Measurements from ENCODE around the gene NFATC1.
A peak's percentile ranks its signal among the peaks of the same experiment; 100 is the strongest.

NFATC1 gene

DNA sequence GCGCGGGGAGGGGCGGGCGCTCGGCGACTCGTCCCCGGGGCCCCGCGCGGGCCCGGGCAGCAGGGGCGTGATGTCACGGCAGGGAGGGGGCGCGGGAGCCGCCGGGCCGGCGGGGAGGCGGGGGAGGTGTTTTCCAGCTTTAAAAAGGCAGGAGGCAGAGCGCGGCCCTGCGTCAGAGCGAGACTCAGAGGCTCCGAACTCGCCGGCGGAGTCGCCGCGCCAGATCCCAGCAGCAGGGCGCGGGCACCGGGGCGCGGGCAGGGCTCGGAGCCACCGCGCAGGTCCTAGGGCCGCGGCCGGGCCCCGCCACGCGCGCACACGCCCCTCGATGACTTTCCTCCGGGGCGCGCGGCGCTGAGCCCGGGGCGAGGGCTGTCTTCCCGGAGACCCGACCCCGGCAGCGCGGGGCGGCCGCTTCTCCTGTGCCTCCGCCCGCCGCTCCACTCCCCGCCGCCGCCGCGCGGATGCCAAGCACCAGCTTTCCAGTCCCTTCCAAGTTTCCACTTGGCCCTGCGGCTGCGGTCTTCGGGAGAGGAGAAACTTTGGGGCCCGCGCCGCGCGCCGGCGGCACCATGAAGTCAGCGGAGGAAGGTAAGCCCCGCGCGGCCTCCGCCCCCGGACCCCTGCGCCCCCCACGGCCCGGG lies at the start of gene NFATC1:
NFATC1 (plus strand) TSS at position 170 of the 644 bp plus-strand sequence; CDS start at position 465, 295 bp downstream.
- peak; percentile 61 for DNase-seq (ENCODE audit: low read depth)

GRCh38 chr18:79345981-79346380 lies 49.7 kb upstream of the NFATC1 start:
- DNase-seq (ENCODE audit: low read depth), result no peak

GRCh38 chr18:79348066-79348465 lies 47.7 kb upstream of the NFATC1 start:
- DNase-seq (ENCODE audit: low read depth), result no peak

DNA sequence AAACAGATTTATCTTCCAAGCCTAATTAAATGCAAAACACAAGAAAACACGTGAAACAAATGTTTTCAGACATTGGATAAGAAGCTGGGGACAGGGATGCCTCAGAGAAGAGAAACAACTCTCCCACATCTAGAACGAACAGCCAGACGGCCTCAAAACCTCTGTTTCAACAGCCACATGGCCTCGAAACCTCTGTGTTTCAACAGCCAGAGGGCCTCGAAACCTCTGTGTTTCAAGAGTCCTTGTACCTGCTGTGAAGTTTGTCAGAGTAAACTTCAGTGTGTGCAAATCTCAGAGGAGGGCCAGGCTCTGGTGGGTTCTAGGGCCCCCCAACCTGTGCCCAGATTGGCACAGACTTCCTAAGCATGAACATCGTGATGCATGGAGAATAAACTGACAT lies 43.3 kb upstream of the NFATC1 start:
- no peak for DNase-seq (ENCODE audit: low read depth)

DNA sequence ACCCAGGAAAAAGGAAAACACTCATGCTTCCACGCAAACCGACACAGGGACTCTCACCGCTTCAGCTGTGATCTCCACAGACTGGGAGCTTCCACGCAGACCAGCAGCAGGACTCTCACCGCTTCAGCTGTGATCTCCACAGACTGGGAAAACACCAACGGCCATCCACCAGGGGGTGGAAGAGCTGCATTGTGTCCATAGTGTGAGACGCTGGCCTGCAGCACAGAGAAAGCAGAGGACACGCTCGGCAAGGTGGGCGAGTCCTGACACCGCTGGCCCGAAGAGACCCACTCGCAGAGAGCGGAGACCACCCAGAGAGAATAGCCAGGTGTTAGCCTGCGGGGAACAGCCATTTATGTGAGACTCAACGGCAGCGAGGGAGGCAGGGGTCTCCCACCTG lies 42.5 kb upstream of the NFATC1 start:
- no peak for DNase-seq (ENCODE audit: low read depth)

DNA sequence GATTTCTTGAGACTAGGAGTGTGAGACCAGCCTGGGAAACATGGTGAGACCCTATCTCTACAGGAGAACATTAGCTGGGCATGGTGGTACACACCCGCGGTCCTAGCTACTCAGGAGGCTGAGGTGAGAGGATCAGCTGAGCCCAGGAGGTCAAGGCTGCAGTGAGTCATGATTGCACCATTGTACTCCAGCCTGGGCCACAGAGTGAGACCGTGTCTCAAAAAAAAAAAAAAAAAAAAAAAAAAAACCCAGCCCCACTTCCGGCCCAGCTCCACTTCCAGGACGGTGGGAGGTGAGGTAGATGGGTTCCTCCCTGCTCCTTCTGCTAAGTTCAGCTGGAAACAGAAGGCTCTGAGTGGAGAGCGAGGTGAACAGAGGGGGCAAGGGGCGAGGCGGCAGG lies 41.4 kb upstream of the NFATC1 start:
- peak; percentile 9 for DNase-seq (ENCODE audit: low read depth)

GRCh38 chr18:79355433-79356335 lies 40.0 kb upstream of the NFATC1 start:
- DNase-seq (ENCODE audit: low read depth), result no peak

DNA sequence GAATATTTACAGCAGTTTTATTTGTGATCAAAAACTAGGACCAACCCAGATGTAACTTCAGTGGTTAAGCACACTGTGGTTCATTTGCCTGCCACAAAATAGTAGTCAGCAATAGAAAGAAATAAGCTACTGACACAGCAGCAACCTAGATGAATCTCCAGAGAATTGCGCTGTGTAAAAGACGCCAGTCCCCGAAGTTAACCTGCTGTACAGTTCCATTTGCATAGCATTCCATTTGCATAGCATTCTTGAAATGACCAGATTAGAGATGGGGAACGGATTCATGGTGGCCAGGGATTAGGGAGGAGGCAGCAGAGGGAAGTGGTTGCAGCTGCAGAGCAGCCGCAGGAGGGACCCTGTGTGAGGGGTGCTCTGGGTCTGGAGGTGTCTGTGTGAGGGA lies 39.3 kb upstream of the NFATC1 start:
- DNase-seq (ENCODE audit: low read depth), result no peak

DNA sequence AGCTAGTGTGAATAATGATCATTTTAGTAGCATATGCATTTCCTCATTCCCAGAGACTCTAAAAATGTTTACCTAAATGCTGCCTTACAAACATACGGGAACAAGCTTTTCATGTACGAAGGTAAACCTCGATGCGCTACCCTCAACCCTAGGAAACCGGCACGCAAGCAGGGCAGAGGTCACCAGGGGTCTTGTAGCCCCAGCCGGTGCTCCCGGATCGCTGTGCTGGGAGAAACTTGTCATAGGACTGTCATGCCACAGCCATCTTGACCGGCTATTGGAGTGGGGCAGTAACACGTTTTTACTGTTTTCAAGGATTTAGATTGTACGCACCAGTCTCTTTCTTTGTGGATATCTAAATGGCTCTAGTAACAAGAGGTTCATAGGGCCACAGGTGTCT lies 34.8 kb upstream of the NFATC1 start:
- DNase-seq (ENCODE audit: low read depth), result no peak

DNA sequence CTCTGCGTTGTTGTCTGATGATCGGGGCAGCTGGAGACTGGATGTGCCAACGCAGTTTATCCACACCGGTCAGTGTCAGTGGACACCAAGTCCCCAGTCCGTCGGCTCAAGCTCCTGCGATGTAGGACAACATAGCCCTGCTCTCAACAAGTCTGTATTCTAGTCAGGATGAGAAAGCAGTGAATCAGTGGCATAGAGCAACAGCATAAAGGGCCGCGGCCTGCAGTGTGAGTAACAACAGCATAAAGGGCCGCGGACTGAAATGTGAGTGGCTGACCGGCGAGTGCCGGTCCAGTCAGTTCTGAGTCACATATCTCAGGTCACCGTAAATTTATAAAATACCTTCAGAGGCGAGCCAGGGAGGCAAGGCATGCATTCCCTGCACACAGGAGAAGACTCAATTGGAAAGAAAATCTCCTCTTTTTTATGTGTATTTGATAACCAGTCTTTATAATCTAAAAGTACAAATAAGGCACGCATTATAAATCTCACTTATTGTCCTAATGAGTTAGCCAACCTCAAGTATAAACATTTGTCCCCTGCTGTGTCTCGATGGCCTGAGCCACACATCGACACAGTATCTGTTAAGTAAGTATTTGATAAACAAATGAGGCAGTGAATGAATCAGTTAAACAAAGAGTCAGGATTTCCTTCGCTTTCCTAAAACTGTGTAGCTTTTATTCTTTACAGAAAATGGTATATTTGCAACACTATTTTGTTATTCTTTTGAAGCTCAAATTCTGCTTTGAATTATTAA lies 33.8 kb upstream of the NFATC1 start:
- DNase-seq (ENCODE audit: low read depth), result peak; percentile 65

- DNase-seq (ENCODE audit: low read depth), result no peak
Observed at GRCh38 chr18:79365701-79366100, 30.0 kb upstream of the NFATC1 start.

DNA sequence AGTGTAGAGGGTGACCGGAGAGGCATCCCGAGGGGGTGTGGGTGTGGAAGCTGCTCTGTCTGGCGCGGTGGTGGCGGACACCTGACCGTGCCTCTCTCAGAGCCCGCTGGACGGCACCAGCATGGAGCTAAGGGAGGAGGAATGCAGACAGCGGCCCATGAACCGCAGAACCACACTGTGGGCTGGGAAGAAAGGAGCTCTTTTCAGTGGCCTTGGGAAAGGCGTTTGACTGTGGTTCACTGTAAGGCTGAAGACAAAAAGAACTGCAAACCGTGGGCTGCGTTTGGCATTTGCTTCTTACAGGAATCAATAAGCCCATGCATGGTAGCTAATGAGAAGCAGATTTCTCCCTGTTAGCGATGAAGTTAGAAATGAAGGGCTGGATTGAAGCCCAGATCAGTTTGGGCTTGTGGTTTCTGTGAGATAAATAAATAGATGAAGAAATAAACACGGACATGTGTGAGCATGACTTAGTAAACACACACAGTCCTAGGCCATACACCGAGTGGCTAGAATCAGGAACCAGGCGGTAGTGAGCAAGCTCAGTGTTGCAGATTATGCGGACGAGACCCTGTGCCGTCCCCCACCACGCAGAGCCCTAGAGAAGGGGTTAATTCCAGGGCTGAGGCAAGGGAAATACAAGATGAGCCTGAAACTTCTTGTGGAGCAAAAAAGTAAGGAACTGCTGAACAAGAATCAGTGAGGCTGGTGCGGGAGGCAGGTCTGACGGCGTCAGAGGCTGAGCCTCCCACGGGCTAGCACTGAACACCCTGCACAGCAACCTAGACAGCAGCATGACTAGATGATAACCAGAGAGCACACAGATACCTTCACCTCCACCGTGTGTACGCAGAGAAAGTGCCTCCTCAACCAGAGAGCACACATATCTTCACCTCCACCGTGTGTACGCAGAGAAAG lies 29.3 kb upstream of the NFATC1 start:
- peak; percentile 21 for DNase-seq (ENCODE audit: low read depth)

GRCh38 chr18:79367480-79367879 lies 28.2 kb upstream of the NFATC1 start:
- no peak for DNase-seq (ENCODE audit: low read depth)

- peak; percentile 8 for DNase-seq (ENCODE audit: low read depth)
Observed at GRCh38 chr18:79367989-79368388, 27.7 kb upstream of the NFATC1 start.

DNA sequence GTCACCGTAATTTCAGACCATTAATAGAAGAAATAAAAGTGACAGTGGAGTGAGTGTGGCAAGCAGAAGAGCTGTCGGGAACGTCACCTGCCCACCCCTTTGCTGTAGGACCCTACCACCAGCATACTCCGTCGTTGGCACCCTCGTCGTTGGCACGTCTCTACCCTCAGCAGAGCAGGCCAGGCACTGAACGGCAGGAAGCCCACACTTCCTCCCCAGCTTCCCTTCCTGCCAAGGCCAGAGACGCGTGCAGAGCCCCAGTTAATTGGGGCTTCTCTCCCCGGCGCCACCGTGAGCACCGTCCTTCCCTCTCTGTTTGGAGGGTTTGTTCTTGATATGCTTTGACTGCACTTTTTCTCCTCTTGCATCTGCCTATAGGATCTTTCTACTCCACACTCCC lies 27.0 kb upstream of the NFATC1 start:
- no peak for DNase-seq (ENCODE audit: low read depth)

- DNase-seq (ENCODE audit: low read depth), result no peak
Observed at GRCh38 chr18:79371561-79372121, 24.1 kb upstream of the NFATC1 start.

GRCh38 chr18:79372461-79372860 lies 23.3 kb upstream of the NFATC1 start:
- no peak for DNase-seq (ENCODE audit: low read depth)

DNA sequence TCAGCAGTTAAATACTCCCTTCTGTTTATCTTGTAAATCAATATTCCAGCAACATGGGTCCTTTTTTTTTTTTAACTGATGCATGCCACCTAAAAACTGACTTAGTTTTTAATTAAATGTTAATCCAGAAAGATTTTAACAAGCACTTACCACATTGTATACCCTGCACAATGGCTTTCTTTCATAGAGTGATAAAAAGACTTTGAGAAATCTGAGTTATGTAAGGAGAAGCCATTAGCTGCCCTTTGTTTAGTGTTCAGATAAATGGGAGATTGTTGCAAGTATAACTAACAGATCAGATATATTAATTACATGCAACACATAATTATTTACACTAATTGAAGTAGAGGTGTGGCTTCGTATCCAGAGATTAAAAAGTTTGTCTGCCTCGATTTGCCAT lies 22.7 kb upstream of the NFATC1 start:
- no peak for DNase-seq (ENCODE audit: low read depth)

DNA sequence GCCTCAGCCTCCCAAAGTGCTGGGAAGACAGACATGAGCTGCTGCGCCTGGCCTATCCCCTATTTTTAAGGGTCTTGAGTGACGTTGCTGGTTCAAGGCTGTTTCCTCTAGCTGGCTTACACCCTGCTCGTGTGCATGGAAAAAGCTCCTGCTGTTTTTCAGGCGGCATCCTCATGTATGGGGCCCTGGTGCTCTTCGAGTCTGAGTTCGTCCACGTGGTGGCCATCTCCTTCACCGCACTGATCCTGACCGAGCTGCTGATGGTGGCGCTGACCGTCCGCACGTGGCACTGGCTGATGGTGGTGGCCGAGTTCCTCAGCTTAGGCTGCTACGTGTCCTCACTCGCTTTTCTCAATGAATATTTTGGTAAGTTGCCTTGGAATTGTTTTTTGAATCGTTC lies 22.0 kb upstream of the NFATC1 start:
- no peak for DNase-seq (ENCODE audit: low read depth)

GRCh38 chr18:79374408-79375171 lies 21.1 kb upstream of the NFATC1 start:
- no peak for DNase-seq (ENCODE audit: low read depth)
